A204.1 (cell line): ENCODE results near the gene PRDM16.

Experiments used
- FAIRE-seq: peaks from 2 replicates; lab custom pipeline; 2012; peaks lifted over from hg19 to GRCh38; lab: Jason Lieb, UNC

Gene PRDM16

GRCh38 chr1:3419415-3420204, 350.6 kb downstream of the PRDM16 start:
- no peak for FAIRE-seq

GRCh38 chr1:3420218-3420951, 351.4 kb downstream of the PRDM16 start:
- no peak for FAIRE-seq

DNA sequence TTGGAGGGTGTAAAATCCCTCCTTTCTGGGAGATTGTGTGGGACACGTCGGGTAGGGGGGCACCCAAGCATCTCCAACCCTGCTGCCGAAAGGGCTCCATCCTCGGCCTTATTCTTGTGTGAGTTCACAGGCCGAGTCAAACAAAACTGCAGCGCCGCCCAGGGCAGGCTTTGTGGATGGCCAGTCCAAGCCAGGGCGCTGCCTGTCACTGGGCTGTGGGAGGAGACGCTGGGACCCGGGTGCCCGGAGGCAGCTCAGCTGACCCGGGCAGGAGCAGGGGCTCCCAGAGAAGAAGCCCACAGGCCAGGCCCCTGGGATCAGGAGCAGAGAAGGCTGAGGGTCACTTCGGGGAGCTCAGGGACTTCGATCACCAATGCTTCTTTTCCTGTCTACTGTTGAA, 353.6 kb downstream of the PRDM16 start:
- no peak for FAIRE-seq

- no peak for FAIRE-seq
Observed at GRCh38 chr1:3423245-3423829, 354.3 kb downstream of the PRDM16 start.

- no peak for FAIRE-seq
Observed at GRCh38 chr1:3423896-3424611, 355.1 kb downstream of the PRDM16 start.

DNA sequence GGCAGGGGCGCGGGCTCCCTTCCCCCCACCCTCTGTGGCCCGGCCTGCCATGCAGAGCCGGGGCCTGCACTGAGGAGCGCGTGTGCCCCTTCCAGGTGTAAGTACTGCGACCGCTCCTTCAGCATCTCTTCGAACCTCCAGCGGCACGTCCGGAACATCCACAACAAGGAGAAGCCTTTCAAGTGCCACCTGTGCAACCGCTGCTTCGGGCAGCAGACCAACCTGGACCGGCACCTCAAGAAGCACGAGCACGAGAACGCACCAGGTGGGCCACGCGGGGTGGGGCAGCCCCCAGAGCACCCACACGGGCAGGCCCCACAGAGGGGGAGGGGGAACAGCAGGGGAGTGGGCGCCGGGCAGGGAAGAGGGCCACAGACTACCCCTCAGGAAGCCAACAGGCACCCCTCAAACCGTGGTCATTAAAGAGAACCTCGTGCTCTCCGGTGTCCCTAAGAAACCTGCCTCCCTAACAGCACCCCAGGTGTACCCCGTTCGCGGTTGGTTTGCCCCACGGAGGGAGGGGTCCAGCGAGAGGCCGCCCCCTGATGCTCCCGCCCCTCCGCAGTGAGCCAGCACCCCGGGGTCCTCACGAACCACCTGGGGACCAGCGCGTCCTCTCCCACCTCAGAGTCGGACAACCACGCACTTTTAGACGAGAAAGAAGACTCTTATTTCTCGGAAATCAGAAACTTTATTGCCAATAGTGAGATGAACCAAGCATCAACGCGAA, 356.6 kb downstream of the PRDM16 start:
- FAIRE-seq: no peak

- no peak for FAIRE-seq
Observed at GRCh38 chr1:3426956-3427535, 358.0 kb downstream of the PRDM16 start.

DNA sequence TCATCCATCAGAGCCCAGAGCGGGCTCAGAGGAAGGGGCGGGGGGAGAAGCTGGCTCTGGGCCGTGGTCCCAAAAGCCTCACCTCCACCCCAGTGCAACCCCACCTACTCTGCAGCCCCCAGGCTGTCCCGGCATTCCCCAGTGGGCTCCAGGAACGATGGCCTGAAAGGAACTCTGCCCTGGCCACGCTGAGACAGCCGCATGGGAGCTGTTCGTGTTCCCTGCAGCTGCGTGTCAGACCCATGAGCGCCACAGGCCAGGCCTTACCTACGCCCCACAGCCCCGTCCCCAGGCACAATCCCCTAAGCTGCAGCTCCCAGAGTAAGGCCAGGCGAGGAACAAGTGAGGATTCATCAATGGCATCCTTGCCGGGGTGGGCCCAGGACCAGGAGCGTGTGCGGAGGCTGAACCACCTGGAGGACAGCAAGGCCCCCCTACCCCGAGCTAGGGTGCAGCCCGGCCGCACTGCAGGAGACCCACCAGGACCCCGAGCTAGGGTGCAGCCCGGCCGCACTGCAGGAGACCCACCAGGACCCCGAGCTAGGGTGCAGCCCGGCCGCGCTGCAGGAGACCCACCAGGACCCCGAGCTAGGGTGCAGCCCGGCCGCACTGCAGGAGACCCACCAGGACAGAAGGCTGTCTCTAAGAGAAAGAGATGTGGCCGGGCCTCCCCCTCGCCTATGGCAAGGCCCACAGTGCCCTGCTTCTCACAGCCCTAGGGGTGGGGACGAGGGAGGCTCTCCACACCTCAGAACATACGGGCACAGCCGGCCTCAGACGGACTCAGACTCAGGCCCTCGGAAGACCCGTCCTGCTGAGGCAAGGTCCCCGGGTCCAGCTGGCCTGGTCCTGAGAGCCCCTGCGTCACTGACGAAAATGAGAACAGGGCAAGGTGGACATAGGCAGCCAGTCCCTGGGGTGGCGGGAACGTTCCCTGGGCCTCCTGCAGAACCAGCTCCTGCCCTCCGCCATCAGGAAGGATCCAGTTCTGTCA, 359.0 kb downstream of the PRDM16 start:
- no peak for FAIRE-seq

DNA sequence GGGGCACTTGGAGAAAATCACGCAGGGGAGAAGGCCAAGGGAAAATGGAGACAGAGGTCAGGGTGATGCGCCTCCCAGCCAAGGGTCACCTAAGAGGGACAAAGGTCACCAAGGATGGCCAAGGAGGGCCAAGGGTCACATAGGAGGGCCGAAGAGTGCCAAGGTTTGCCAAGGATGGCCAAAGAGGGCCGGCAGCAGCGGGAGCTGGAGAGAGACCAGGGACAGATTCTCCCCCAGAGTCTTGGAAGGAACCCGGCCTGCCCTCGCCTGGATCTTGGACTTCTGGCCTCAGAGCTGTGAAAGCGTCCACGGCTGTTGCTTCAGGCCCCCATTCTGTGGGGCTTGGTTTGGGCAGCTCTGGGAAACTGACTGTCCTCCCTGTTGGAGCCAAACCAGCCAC, 359.9 kb downstream of the PRDM16 start:
- no peak for FAIRE-seq

- FAIRE-seq: no peak
Observed at GRCh38 chr1:3429320-3429719, 360.3 kb downstream of the PRDM16 start.

DNA sequence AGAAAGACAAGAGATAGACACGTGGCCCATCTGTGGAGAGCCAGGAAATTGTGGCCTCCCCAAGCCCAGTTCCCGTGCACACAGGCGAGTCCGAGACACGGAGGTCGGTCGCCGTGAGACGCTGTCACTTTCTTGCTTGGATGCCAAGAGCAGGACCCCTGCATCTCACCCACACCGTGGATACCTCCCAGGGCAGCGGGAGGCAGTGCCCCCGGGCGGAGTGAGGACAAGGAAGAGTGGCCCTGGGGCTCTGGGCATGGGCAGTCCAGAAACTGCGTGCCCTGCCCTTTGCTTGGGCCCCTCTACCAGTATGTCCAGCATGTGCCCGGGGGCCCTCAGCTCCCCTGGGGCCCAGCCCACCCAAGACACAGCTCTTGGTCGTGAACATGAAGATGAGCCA, 360.8 kb downstream of the PRDM16 start:
- FAIRE-seq: no peak

GRCh38 chr1:3430406-3430805, 361.4 kb downstream of the PRDM16 start:
- FAIRE-seq: no peak

DNA sequence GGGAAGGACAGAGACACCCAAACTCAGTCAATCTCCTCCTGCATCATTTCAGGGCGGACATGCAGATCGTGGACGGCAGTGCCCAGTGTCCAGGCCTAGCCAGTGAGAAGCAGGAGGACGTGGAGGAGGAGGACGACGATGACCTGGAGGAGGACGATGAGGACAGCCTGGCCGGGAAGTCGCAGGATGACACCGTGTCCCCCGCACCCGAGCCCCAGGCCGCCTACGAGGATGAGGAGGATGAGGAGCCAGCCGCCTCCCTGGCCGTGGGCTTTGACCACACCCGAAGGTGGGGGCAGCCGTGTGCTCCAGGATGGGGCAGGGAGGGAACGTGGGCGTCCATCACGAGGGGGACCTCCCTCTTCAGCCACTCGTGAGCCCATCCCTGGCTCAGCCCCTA, 361.8 kb downstream of the PRDM16 start:
- FAIRE-seq: no peak

DNA sequence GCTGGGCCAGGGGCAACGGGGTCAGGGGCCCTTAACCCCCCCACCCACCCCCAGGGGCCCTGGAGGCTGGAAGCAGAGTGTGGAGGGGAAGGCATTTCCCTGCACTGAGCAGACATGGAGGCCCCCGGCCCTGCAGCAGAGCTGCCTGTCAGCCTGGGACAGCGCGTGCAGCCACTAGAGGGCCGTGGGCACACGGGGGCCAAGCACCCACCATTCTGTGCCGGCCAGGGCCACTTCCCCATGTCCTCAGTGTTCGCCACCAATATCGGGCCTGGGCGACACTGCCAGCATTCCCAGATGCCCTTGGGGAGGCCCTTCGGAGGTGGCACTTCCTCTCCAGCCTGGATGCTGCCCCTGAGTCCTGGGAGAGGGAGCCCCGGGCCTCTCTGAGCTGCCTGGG, 362.3 kb downstream of the PRDM16 start:
- no peak for FAIRE-seq

DNA sequence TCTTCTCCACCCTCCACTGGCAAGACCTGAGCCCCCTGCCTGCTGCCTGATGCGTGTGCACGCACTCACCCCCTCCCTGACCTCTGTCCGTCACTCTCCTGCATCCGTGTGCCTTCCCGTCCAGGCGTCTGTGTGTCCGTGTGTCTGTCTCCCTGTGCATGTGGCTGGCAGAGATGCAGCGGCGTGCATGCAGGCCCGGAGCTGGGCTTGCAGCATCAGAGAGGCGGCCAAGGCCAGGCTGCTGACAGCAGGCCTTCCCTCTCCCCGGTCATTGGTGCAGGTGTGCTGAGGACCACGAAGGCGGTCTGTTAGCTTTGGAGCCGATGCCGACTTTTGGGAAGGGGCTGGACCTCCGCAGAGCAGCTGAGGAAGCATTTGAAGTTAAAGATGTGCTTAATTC, 362.7 kb downstream of the PRDM16 start:
- no peak for FAIRE-seq

GRCh38 chr1:3432306-3432705, 363.3 kb downstream of the PRDM16 start:
- FAIRE-seq: no peak

DNA sequence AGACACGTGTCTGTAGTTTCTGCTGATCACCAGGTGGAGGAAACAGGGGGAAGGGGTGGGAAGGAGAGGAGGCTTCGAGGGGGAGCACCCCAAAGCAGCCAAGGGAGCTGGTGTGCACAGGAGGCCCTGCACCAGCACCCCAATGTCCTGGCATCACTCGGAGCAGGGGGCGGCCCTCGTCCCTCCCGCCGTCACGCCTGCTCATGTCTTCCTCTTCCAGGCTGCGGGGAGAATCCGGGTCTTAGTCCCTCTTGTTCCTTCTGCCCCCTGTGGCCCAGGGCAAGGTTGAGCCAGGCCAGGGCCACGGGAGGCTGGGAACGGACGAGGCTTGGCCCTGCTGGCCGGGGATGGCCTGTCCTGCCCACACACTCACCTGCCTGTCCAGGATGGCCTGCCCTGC, 364.1 kb downstream of the PRDM16 start:
- FAIRE-seq: no peak

- FAIRE-seq: no peak
Observed at GRCh38 chr1:3433596-3434320, 364.8 kb downstream of the PRDM16 start.

DNA sequence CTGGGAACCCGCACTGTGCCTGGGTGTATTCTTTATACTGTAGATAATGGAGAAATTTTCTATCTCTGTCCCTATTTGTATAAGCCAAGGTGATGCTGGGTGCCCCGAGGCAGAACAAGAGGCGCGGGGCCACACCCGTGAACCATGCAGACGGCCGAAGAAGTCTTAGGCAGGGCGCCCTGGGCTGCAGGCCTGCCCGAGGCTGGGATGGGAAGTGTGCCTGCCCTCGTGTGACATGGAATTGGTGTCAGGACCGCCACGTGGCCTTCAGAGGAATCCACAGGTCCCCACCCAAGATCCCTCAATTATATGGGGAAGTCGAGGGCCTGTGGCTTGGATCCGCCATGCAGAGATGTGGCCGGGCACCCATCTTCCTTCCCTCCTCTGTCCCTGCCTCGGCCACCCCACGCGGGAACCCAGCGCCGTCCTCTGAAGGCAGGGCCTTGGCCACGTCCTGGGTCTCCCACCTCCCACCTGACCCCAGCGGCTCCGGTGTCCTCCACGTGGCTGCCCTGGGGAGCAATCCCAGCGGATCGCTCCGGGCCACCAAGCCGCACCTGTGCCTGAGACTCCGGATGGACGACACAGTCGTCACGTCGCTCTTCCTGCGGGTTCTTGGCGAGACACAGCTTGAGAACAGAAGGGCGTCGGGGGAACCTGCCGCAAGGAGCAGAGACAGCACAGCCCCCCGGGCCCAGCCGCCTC, 365.6 kb downstream of the PRDM16 start:
- no peak for FAIRE-seq
